Measurements from ENCODE around the gene FBXL16. TPM values are rescaled to one million over a fixed set of nuclear protein-coding genes. Genes with fewer than 3 reads are reported as not detected.

The FBXL16 gene
- total RNA-seq, 1 donor from 2014 or later = 85.1 TPM

DNA sequence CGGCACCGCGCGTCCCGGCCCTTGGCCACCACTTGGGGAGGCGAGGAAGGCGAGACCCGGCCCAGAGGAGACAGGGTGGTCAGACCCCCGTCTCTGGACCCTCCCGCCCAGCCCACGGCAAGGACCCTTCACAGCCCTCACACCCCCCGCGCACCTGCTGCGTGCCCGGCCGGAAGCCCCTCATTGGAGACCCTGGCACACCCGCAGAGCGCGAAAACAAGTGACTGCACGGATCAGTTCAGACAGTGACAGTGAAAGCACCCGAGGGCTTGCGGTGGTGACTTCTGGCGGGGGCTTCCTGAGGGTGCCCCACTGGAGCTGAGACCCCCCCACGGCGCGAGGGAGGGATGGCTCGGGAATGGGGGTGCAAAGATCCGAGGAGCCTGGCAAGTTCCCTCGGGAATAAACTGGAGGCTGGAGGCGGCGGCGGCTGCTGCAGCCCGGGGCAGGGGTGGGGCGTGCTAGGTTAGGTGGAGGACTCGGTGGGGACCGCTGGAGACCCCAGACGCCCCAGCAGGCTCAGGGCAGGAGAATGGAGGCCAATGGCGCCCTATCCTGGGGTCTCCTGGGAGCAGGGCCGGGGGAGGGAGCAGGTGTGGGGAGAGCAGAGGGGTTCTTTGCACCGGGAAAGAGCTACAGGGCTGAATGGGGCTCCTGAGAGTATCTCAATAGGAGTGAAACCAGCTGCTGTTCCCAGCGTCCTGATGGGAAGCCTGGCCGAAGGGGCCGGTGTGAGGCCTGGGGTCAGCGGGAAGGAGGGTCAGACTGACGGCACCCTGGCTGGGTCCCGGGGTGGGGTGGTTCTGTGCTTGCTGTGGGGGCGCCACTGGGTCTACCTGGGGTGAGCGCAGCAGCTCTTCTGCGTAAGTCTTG, 824 bp upstream of the FBXL16 start:
- peak; percentile 71 for DNase-seq
- TF ChIP-seq CTCF (IDR thresholded peaks at IDR 0.05; ENCODE audit: partially characterized antibody, unreplicated experiment) = no peak
- Mint-ChIP-seq H3K36me3 (ENCODE audit: unreplicated experiment) (no peaks in the 10 kb centered on the region), H3K9me3 (ENCODE audit: unreplicated experiment) (peaks cover 12% of the 10 kb centered on the region), H3K4me1 (ENCODE audit: low read depth, unreplicated experiment) (peaks cover 25% of the 10 kb centered on the region), H3K27me3 (ENCODE audit: unreplicated experiment) (peaks cover 19% of the 10 kb centered on the region), H3K27ac (ENCODE audit: unreplicated experiment) (peak overlapping the region; percentile 38), H3K4me3 (ENCODE audit: unreplicated experiment) (peak overlapping the region; percentile 71)

GRCh38 chr16:704552-705380, 835 bp downstream of the FBXL16 start:
- H3K9me3 Mint-ChIP-seq (ENCODE audit: unreplicated experiment) = peaks cover 14% of the 10 kb centered on the region
- H3K4me1 Mint-ChIP-seq (ENCODE audit: low read depth, unreplicated experiment) = peaks cover 23% of the 10 kb centered on the region
- H3K27me3 Mint-ChIP-seq (ENCODE audit: unreplicated experiment) = peaks cover 22% of the 10 kb centered on the region
- no peak for TF ChIP-seq CTCF (IDR thresholded peaks at IDR 0.05; ENCODE audit: partially characterized antibody, unreplicated experiment)
- no peaks in the 10 kb centered on the region for H3K36me3 Mint-ChIP-seq (ENCODE audit: unreplicated experiment)
- DNase-seq = no peak
- peak overlapping the region; percentile 87 for H3K4me3 Mint-ChIP-seq (ENCODE audit: unreplicated experiment)
- H3K27ac Mint-ChIP-seq (ENCODE audit: unreplicated experiment) = peak overlapping the region; percentile 8

- Mint-ChIP-seq H3K36me3 (ENCODE audit: unreplicated experiment) (no peaks in the 10 kb centered on the region), H3K27me3 (ENCODE audit: unreplicated experiment) (peaks cover 18% of the 10 kb centered on the region)
Observed at GRCh38 chr16:704047-704446, 1.6 kb downstream of the FBXL16 start.

DNA sequence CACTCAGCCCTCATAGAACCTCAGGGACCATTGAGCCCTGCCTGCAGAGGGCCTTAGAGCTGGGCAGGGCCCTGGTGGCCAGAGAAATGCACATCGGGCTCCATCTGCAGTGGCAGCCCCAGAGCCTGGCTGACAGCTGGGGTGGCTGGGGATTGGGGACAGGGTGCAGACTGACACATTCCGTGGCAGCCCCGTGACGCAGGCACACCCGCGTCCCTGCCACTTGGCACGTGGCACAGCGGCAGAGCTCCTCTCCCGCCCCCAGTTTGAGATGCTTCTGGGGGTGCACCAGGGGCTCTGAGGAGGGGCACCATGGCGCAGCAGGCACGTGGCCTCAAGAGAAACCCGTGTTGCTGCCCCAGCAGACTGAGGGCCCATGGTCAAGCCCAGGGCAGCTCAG, 2.2 kb downstream of the FBXL16 start:
- Mint-ChIP-seq H3K36me3 (ENCODE audit: unreplicated experiment) (no peaks in the 10 kb centered on the region), H3K27me3 (ENCODE audit: unreplicated experiment) (peaks cover 15% of the 10 kb centered on the region), H3K9me3 (ENCODE audit: unreplicated experiment) (peaks cover 14% of the 10 kb centered on the region), H3K4me3 (ENCODE audit: unreplicated experiment) (peak overlapping the region; percentile 76), H3K4me1 (ENCODE audit: low read depth, unreplicated experiment) (peaks cover 13% of the 10 kb centered on the region), H3K27ac (ENCODE audit: unreplicated experiment) (no peak overlapping the region)
- TF ChIP-seq CTCF (IDR thresholded peaks at IDR 0.05; ENCODE audit: partially characterized antibody, unreplicated experiment) = no peak
- DNase-seq = no peak

More at GRCh38 chr16:704047-704446, 1.6 kb downstream of the FBXL16 start:
- Mint-ChIP-seq H3K9me3 (ENCODE audit: unreplicated experiment) (peaks cover 14% of the 10 kb centered on the region), H3K27ac (ENCODE audit: unreplicated experiment) (no peak overlapping the region), H3K4me3 (ENCODE audit: unreplicated experiment) (peak overlapping the region; percentile 87), H3K4me1 (ENCODE audit: low read depth, unreplicated experiment) (peaks cover 18% of the 10 kb centered on the region)
- DNase-seq = no peak
- no peak for TF ChIP-seq CTCF (IDR thresholded peaks at IDR 0.05; ENCODE audit: partially characterized antibody, unreplicated experiment)
